ENCODE data around the gene ABCC1. TPM values are rescaled to one million over a fixed set of nuclear protein-coding genes. Genes with fewer than 3 reads are reported as not detected.

ABCC1 gene
- total and polyA plus RNA-seq, 4 donors = 12.4 to 41.5 (median 31.3) TPM

DNA sequence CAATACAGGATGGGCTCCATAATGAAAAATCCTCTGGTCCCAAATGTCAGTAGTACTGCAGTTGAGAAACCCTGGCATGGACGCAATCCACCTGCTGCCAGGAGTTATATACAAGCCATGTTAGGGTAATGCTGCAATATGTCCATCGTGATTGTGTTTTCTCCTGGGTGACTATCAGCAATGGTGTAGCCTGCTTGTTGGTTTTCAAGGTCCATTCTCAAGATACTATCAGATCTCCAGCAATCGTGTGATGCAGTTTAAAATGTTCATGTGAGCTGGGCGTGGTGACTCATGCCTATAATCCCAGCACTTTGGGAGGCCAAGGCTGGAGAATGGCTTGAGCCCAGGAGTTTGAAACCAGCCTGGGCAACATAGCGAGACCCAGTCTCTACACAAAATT lies 24.0 kb downstream of the ABCC1 start:
- H3K36me3 ChIP-seq (ENCODE audit: control insufficient read depth in 4 of 4, insufficient read depth in 4 of 4, low read length in 4 of 4) = peaks cover 0 to 6% (median 4%) of the 10 kb centered on the region in 4 donors
- no peaks in the 10 kb centered on the region for H3K27me3 ChIP-seq (ENCODE audit: control insufficient read depth in 3 of 3, insufficient read depth in 3 of 3, low read length in 2 of 3)
- peaks cover 0 to 17% (median 3%) of the 10 kb centered on the region in 4 donors for H3K9me3 ChIP-seq (ENCODE audit: control insufficient read depth in 4 of 4, insufficient read depth in 3 of 4, low read length in 3 of 4)
- H3K9ac ChIP-seq (ENCODE audit: insufficient read depth in 1 of 2, low read length in 2 of 2) = no peak overlapping the region
- H3K4me3 ChIP-seq = no peak overlapping the region
- H3K4me1 ChIP-seq (ENCODE audit: control insufficient read depth in 5 of 5, insufficient read depth in 5 of 5, low read length in 5 of 5) = peaks cover 0 to 13% (median 7%) of the 10 kb centered on the region in 5 donors
- H3K27ac ChIP-seq (ENCODE audit: low read depth in 1 of 2, low read length in 1 of 2) = no peak overlapping the region
- WGBS, 2 donors = 80 to 88% methylated on average over 5 of the region's 5 CpGs
- no peak for ATAC-seq (ENCODE audit: insufficient read depth, low FRiP score)
- TF ChIP-seq, protein P1, sequence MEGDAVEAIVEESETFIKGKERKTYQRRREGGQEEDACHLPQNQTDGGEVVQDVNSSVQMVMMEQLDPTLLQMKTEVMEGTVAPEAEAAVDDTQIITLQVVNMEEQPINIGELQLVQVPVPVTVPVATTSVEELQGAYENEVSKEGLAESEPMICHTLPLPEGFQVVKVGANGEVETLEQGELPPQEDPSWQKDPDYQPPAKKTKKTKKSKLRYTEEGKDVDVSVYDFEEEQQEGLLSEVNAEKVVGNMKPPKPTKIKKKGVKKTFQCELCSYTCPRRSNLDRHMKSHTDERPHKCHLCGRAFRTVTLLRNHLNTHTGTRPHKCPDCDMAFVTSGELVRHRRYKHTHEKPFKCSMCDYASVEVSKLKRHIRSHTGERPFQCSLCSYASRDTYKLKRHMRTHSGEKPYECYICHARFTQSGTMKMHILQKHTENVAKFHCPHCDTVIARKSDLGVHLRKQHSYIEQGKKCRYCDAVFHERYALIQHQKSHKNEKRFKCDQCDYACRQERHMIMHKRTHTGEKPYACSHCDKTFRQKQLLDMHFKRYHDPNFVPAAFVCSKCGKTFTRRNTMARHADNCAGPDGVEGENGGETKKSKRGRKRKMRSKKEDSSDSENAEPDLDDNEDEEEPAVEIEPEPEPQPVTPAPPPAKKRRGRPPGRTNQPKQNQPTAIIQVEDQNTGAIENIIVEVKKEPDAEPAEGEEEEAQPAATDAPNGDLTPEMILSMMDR (IDR thresholded peaks at IDR 0.05; ENCODE audit: control extremely low read depth, extremely low read depth) = no peak
- no peak for DNase-seq

DNA sequence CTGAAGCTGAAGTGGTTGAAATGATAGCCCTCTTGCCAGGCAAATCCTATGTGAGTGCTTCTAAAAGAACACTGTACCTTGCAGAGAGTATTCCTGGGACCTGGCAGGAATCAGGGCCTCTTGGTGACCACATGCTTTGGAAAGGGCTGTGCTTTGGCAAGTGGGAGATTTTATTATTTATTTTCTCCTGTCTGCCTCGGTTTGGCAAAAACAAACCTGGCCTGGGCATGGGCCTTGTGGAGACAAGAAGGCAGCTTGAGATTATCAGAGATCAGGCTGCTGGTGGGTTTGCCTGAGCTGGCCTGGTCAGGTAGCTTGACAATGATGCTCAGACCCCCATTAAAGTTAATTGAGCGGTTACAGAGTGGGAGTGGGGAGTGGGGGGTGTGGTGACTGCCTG lies 24.6 kb downstream of the ABCC1 start:
- DNase-seq (no peak), ATAC-seq (ENCODE audit: insufficient read depth, low FRiP score) (no peak)
- TF ChIP-seq, protein P1 (IDR thresholded peaks at IDR 0.05; ENCODE audit: control extremely low read depth, extremely low read depth) = no peak
- H3K27ac ChIP-seq (ENCODE audit: low read depth in 1 of 2, low read length in 1 of 2) = no peak overlapping the region
- no peak overlapping the region for H3K4me3 ChIP-seq
- WGBS, 2 donors = 83 to 89% methylated on average over 2 of the region's 2 CpGs
- peaks cover 0 to 13% (median 7%) of the 10 kb centered on the region in 5 donors for H3K4me1 ChIP-seq (ENCODE audit: control insufficient read depth in 5 of 5, insufficient read depth in 5 of 5, low read length in 5 of 5)
- H3K27me3 ChIP-seq (ENCODE audit: control insufficient read depth in 3 of 3, insufficient read depth in 3 of 3, low read length in 2 of 3) = no peaks in the 10 kb centered on the region
- H3K9ac ChIP-seq (ENCODE audit: insufficient read depth in 1 of 2, low read length in 2 of 2) = no peak overlapping the region
- H3K9me3 ChIP-seq (ENCODE audit: control insufficient read depth in 4 of 4, insufficient read depth in 3 of 4, low read length in 3 of 4) = peaks cover 2 to 17% (median 3%) of the 10 kb centered on the region in 4 donors
- H3K36me3 ChIP-seq (ENCODE audit: control insufficient read depth in 4 of 4, insufficient read depth in 4 of 4, low read length in 4 of 4) = peaks cover 0 to 6% (median 4%) of the 10 kb centered on the region in 4 donors

DNA sequence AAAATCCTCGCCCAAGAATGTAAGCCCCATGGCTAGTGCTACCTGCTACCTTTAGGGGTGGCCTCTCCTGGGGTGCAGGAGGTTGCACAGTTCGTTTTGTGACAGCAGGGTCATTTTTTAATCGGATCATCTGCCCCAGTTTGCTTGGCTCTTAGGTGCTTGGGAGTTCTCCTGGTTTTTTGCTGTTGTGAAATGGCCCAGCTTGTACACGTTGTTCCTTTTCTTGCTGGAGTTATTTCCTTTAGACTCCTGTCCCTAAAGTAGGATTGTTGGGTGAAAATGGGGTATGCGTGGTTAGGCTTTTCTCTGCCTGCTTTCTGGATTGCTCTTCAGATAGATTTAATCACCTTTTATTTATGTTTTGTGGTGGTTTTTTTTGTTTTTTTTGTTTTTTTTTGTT lies 25.8 kb downstream of the ABCC1 start:
- peaks cover 0 to 13% (median 9%) of the 10 kb centered on the region in 5 donors for H3K4me1 ChIP-seq (ENCODE audit: control insufficient read depth in 5 of 5, insufficient read depth in 5 of 5, low read length in 5 of 5)
- H3K36me3 ChIP-seq (ENCODE audit: control insufficient read depth in 4 of 4, insufficient read depth in 4 of 4, low read length in 4 of 4) = peaks cover 0 to 3% (median 3%) of the 10 kb centered on the region in 4 donors
- DNase-seq (no peak), ATAC-seq (ENCODE audit: insufficient read depth, low FRiP score) (no peak)
- peak overlapping the region in 1 of 2 donors; percentile 58 for H3K27ac ChIP-seq (ENCODE audit: low read depth in 1 of 2, low read length in 1 of 2)
- H3K9ac ChIP-seq (ENCODE audit: insufficient read depth in 1 of 2, low read length in 2 of 2) = no peak overlapping the region
- TF ChIP-seq, protein P1 (IDR thresholded peaks at IDR 0.05; ENCODE audit: control extremely low read depth, extremely low read depth) = no peak
- H3K9me3 ChIP-seq (ENCODE audit: control insufficient read depth in 4 of 4, insufficient read depth in 3 of 4, low read length in 3 of 4) = peaks cover 2 to 14% (median 3%) of the 10 kb centered on the region in 4 donors
- 63 to 77% methylated on average over 5 of the region's 5 CpGs for WGBS, 2 donors
- no peak overlapping the region for H3K4me3 ChIP-seq
- H3K27me3 ChIP-seq (ENCODE audit: control insufficient read depth in 3 of 3, insufficient read depth in 3 of 3, low read length in 2 of 3) = no peaks in the 10 kb centered on the region

All from lung (tissue), 12 donors.